OCI-LY3 (cell line): ENCODE data around the gene SLC35A3.

Source experiments
- EZH2phosphoT487 ChIP-seq: fragments of 200-600 bp; shearing (Covaris generic); IDR thresholded peaks from 2 replicates; pipeline ENCODE4 v1.6.1; 2018; ENCODE audit warnings: antibody characterized with exemption, mixed run types, low read depth
- TF ChIP-seq, protein P1 (sequence below): fragments of 200-600, 300-600 bp; sonication (generic); IDR thresholded peaks from 2 replicates; pipeline ENCODE4 v1.5.1; 2014; ENCODE audit warnings: antibody characterized with exemption, low read length, low read depth

DNA sequence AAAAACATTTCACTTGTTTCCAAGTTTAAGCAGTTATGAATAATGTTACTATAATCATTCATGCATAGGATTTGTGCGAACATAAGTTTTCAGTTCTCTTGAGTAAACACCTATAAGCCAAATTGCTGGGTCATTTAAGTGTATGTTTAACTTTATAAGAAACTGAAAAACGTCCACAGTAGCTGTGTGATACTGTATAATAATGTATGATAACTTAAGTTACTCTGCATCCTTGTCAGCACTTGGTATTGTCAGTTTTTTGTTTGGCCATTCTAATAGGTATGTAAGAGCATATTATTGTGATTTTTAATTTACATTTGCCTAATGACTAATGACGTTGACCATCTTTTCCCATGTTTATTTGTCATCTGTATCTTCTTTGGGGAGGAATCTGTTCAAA, 14.4 kb upstream of the SLC35A3 start:
- TF ChIP-seq, protein P1, sequence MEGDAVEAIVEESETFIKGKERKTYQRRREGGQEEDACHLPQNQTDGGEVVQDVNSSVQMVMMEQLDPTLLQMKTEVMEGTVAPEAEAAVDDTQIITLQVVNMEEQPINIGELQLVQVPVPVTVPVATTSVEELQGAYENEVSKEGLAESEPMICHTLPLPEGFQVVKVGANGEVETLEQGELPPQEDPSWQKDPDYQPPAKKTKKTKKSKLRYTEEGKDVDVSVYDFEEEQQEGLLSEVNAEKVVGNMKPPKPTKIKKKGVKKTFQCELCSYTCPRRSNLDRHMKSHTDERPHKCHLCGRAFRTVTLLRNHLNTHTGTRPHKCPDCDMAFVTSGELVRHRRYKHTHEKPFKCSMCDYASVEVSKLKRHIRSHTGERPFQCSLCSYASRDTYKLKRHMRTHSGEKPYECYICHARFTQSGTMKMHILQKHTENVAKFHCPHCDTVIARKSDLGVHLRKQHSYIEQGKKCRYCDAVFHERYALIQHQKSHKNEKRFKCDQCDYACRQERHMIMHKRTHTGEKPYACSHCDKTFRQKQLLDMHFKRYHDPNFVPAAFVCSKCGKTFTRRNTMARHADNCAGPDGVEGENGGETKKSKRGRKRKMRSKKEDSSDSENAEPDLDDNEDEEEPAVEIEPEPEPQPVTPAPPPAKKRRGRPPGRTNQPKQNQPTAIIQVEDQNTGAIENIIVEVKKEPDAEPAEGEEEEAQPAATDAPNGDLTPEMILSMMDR = no peak
- TF ChIP-seq EZH2phosphoT487 = no peak
